H9 (cell line): Measurements from ENCODE around the gene RELCH. TPM values are rescaled to one million over a fixed set of nuclear protein-coding genes. Genes with fewer than 3 reads are reported as not detected.

Source experiments
- DNase-seq: peaks from one replicate; pipeline ENCODE4 v3.0.0-alpha.2; 2017
- H2AFZ ChIP-seq: one replicate; pipeline ENCODE4 v1.6.1; 2013; ENCODE audit warnings: mild to moderate bottlenecking, low read length, control low read depth, moderate library complexity
- H2AK5ac ChIP-seq: 2 replicates; pipeline ENCODE4 v1.6.1; 2013; ENCODE audit warnings: low read length, control low read depth, mixed read lengths; ENCODE audit not compliant: insufficient read length
- H2BK120ac ChIP-seq: one replicate; pipeline ENCODE4 v1.6.1; 2013; ENCODE audit warnings: low read depth, mild to moderate bottlenecking, low read length, control low read depth, inconsistent platforms; ENCODE audit not compliant: poor library complexity, severe bottlenecking
- H2BK12ac ChIP-seq: 2 replicates; pipeline ENCODE4 v1.6.1; 2013; ENCODE audit warnings: low read length, control low read depth, mixed read lengths, low read depth; ENCODE audit not compliant: insufficient read length
- H2BK15ac ChIP-seq: 2 replicates; pipeline ENCODE4 v1.6.1; 2013; ENCODE audit warnings: low read depth, low read length, control low read depth
- H2BK20ac ChIP-seq: one replicate; pipeline ENCODE4 v1.6.1; 2013; ENCODE audit warnings: low read depth, mild to moderate bottlenecking, low read length, control low read depth, inconsistent platforms; ENCODE audit not compliant: poor library complexity, severe bottlenecking
- H2BK5ac ChIP-seq: 2 replicates; pipeline ENCODE4 v1.6.1; 2013; ENCODE audit warnings: low read length, control low read depth, mixed read lengths; ENCODE audit not compliant: insufficient read length
- H3K14ac ChIP-seq: 2 replicates; pipeline ENCODE4 v1.6.1; 2013; ENCODE audit warnings: low read length, control low read depth; ENCODE audit not compliant: insufficient read depth
- H3K18ac ChIP-seq: 2 replicates; pipeline ENCODE4 v1.6.1; 2013; ENCODE audit warnings: low read depth, mild to moderate bottlenecking, mixed read lengths, low read length, control low read depth; ENCODE audit not compliant: insufficient read length
- H3K23ac ChIP-seq: 2 replicates; pipeline ENCODE4 v1.6.1; 2013; ENCODE audit warnings: low read length, control low read depth, mixed read lengths, low read depth; ENCODE audit not compliant: insufficient read length
- H3K23me2 ChIP-seq: 2 replicates; pipeline ENCODE4 v1.6.1; 2013; ENCODE audit warnings: low read depth, mild to moderate bottlenecking, mixed read lengths, low read length, control low read depth; ENCODE audit not compliant: insufficient read length, poor library complexity, severe bottlenecking
- H3K27ac ChIP-seq: 2 replicates; pipeline ENCODE4 v1.5.1; 2013; ENCODE audit warnings: low read length, control low read depth, mixed read lengths, low read depth; ENCODE audit not compliant: insufficient read length
- H3K27me3 ChIP-seq: 2 replicates; pipeline ENCODE4 v1.6.1; 2013; ENCODE audit warnings: low read length, control low read depth, inconsistent platforms; ENCODE audit not compliant: insufficient read depth
- H3K4ac ChIP-seq: 2 replicates; pipeline ENCODE4 v1.6.1; 2013; ENCODE audit warnings: low read depth, mild to moderate bottlenecking, control low read depth, inconsistent platforms, low read length, moderate library complexity
- H3K4me1 ChIP-seq: 2 replicates; pipeline ENCODE4 v1.6.1; 2013; ENCODE audit warnings: low read length, control low read depth, inconsistent platforms; ENCODE audit not compliant: insufficient read depth
- H3K4me2 ChIP-seq: 2 replicates; pipeline ENCODE4 v1.6.1; 2013; ENCODE audit warnings: low read length, control low read depth, mixed read lengths; ENCODE audit not compliant: insufficient read length, insufficient read depth
- H3K56ac ChIP-seq: 2 replicates; pipeline ENCODE4 v1.6.1; 2013; ENCODE audit warnings: low read depth, mild to moderate bottlenecking, mixed read lengths, low read length, control low read depth; ENCODE audit not compliant: insufficient read length
- H3K79me1 ChIP-seq: 2 replicates; pipeline ENCODE4 v1.6.1; 2013; ENCODE audit warnings: low read depth, mild to moderate bottlenecking, moderate library complexity, low read length, control low read depth, inconsistent platforms; ENCODE audit not compliant: insufficient read depth, poor library complexity, severe bottlenecking
- H3K79me2 ChIP-seq: 2 replicates; pipeline ENCODE4 v1.6.1; 2013; ENCODE audit warnings: low read length, control low read depth, inconsistent platforms; ENCODE audit not compliant: insufficient read depth
- H3K9ac ChIP-seq: 2 replicates; pipeline ENCODE4 v1.6.1; 2013; ENCODE audit warnings: low read length, control low read depth, mixed read lengths; ENCODE audit not compliant: insufficient read length; ENCODE audit errors: extremely low read depth
- H3K9me3 ChIP-seq: one replicate; pipeline ENCODE4 v1.6.1; 2013; ENCODE audit warnings: low read depth, low read length, inconsistent platforms; ENCODE audit not compliant: control insufficient read depth
- H3T11ph ChIP-seq: one replicate; pipeline ENCODE4 v1.6.1; 2013; ENCODE audit warnings: mild to moderate bottlenecking, low read length, control low read depth, inconsistent platforms
- H4K20me1 ChIP-seq: one replicate; pipeline ENCODE4 v1.6.1; 2013; ENCODE audit not compliant: control insufficient read depth, insufficient read length, insufficient read depth
- H4K5ac ChIP-seq: 2 replicates; pipeline ENCODE4 v1.6.1; 2013; ENCODE audit warnings: low read depth, mild to moderate bottlenecking, mixed read lengths, low read length, control low read depth; ENCODE audit not compliant: insufficient read length
- H4K8ac ChIP-seq: replicated peaks from 2 replicates; pipeline ENCODE4 v1.6.1; 2013; ENCODE audit warnings: low read length, control low read depth, mixed read lengths, low read depth; ENCODE audit not compliant: insufficient read length
- H4K91ac ChIP-seq: 2 replicates; pipeline ENCODE4 v1.6.1; 2013; ENCODE audit warnings: low read depth, mild to moderate bottlenecking, moderate library complexity, mixed read lengths, low read length, control low read depth; ENCODE audit not compliant: insufficient read length
- H3K27ac Mint-ChIP-seq, 3 experiments: 2 replicates in 2 of 3; 3 replicates in 1 of 3; pipeline ENCODE4 v1.8.0; 2020 to 2021; ENCODE audit warnings: mixed read lengths in 3 of 3, mild to moderate bottlenecking in 1 of 3, moderate library complexity in 1 of 3
- H3K27me3 Mint-ChIP-seq: 2 replicates; pipeline ENCODE4 v1.8.0; 2021; ENCODE audit warnings: low read depth, mild to moderate bottlenecking, moderate library complexity, mixed read lengths
- H3K36me3 Mint-ChIP-seq, 3 experiments: 2 replicates in 2 of 3; 3 replicates in 1 of 3; pipeline ENCODE4 v1.8.0; 2020 to 2021; ENCODE audit warnings: low read depth in 3 of 3, mixed read lengths in 3 of 3; ENCODE audit not compliant: insufficient read depth in 1 of 3
- H3K4me1 Mint-ChIP-seq, 2 experiments: 2 replicates each; pipeline ENCODE4 v1.8.0; 2020; ENCODE audit warnings: mixed read lengths in 2 of 2
- H3K4me3 Mint-ChIP-seq, 2 experiments: 2 replicates in 1 of 2; 3 replicates in 1 of 2; pipeline ENCODE4 v1.8.0; 2020 to 2021; ENCODE audit warnings: mild to moderate bottlenecking in 2 of 2, mixed read lengths in 2 of 2, moderate library complexity in 1 of 2
- H3K9me3 Mint-ChIP-seq, 2 experiments: 2 replicates in 1 of 2; 3 replicates in 1 of 2; pipeline ENCODE4 v1.8.0; 2020; ENCODE audit warnings: mild to moderate bottlenecking in 2 of 2, mixed read lengths in 2 of 2, moderate library complexity in 1 of 2
- CTCF ChIP-seq: fragments of 200-600 bp; sonication (generic); conservative IDR thresholded peaks from 3 replicates; pipeline ENCODE4 v1.8.0; 2021; ENCODE audit warnings: antibody characterized with exemption, mild to moderate bottlenecking
- total RNA-seq: library from RNA; stranded (reverse); gene quantifications from 2 replicates; pipeline ENCODE4 v1.2.1, GENCODE V29; 2021

The RELCH gene
- total RNA-seq, 1 experiment from 2014 or later, result 32.3 TPM

GRCh38 chr18:62258616-62259015 is 71.6 kb downstream of the RELCH start:
- Histone ChIP-seq H2BK5ac (no peak overlapping the region), H4K8ac (no peak overlapping the region), H3K18ac (no peak overlapping the region), H3K23ac (no peak overlapping the region), H2BK20ac (no peak overlapping the region), H4K5ac (no peak overlapping the region), H3K56ac (no peak overlapping the region), H3K4ac (no peak overlapping the region), H2BK12ac (no peak overlapping the region), H3K23me2 (no peaks in the 10 kb centered on the region), H3K27ac (no peak overlapping the region), H3K14ac (no peak overlapping the region), H3K9me3 (no peaks in the 10 kb centered on the region), H3K4me1 (no peaks in the 10 kb centered on the region), H4K91ac (no peak overlapping the region), H3K9ac (no peak overlapping the region), H3K4me2 (no peak overlapping the region), H2AFZ (no peak overlapping the region), H3T11ph (no peak overlapping the region), H2BK15ac (no peak overlapping the region), H3K79me1 (no peaks in the 10 kb centered on the region), H3K79me2 (no peaks in the 10 kb centered on the region), H2BK120ac (no peak overlapping the region), H3K27me3 (no peaks in the 10 kb centered on the region), H4K20me1 (no peaks in the 10 kb centered on the region), H2AK5ac (no peak overlapping the region)
- no peak for DNase-seq
- Mint-ChIP-seq H3K4me1 (peaks cover 3 to 8% of the 10 kb centered on the region in 2 experiments; a peak in 3 of 4 replicates), H3K27me3 (no peaks in the 10 kb centered on the region), H3K4me3 (no peak overlapping the region), H3K9me3 (no peaks in the 10 kb centered on the region), H3K36me3 (peaks cover 9 to 59% (median 35%) of the 10 kb centered on the region in 3 experiments; a peak in 6 of 7 replicates), H3K27ac (no peak overlapping the region)
- TF ChIP-seq CTCF, result no peak
